Activated T-cell treated with anti-CD3 and anti-CD28 coated beads, Interleukin-2, amount 50 U/mL, for 72 hours (primary cell): ENCODE results near the gene CTNNA3. TPM values are rescaled to one million over a fixed set of nuclear protein-coding genes. Genes with fewer than 3 reads are reported as not detected.

Source experiments
- ATAC-seq, 2 donors: fragments of 150-1000 bp; cut with Tn5 transposase; replicated peaks in 1 of 2; 2 replicates each; pipeline ENCODE4 v1.10.0; 2021; ENCODE audit warnings: moderate library complexity in 2 of 2, mild to moderate bottlenecking in 1 of 2
- DNase-seq, 2 donors: peaks; one replicate each; pipeline ENCODE4 v3.0.0; 2021 to 2022; ENCODE audit warnings: mixed read lengths in 1 of 2
- H3K27ac Mint-ChIP-seq: one replicate; pipeline ENCODE4 v1.8.0; 2022; ENCODE audit warnings: mild to moderate bottlenecking, moderate library complexity, mixed read lengths
- H3K27me3 Mint-ChIP-seq: one replicate; pipeline ENCODE4 v1.8.0; 2022; ENCODE audit warnings: low read depth, mixed read lengths
- H3K36me3 Mint-ChIP-seq, 2 donors: one replicate each; pipeline ENCODE4 v1.8.0; 2022; ENCODE audit warnings: mixed read lengths in 2 of 2, mild to moderate bottlenecking in 1 of 2; ENCODE audit not compliant: insufficient read depth in 2 of 2
- H3K4me1 Mint-ChIP-seq: one replicate; pipeline ENCODE4 v1.8.0; 2022; ENCODE audit warnings: low read depth, mixed read lengths
- H3K4me3 Mint-ChIP-seq, 2 donors: one replicate each; pipeline ENCODE4 v1.8.0; 2022; ENCODE audit warnings: mild to moderate bottlenecking in 2 of 2, mixed read lengths in 2 of 2, moderate library complexity in 2 of 2
- H3K9me3 Mint-ChIP-seq, 2 donors: one replicate each; pipeline ENCODE4 v1.8.0; 2022; ENCODE audit warnings: mixed read lengths in 2 of 2
- total RNA-seq, 2 donors: library from RNA; stranded (reverse); gene quantifications; one replicate each; pipeline ENCODE4 v1.2.3, GENCODE V29; 2022

Gene CTNNA3
- total RNA-seq, 2 donors from 2014 or later = 0.25 to 0.74 TPM

DNA sequence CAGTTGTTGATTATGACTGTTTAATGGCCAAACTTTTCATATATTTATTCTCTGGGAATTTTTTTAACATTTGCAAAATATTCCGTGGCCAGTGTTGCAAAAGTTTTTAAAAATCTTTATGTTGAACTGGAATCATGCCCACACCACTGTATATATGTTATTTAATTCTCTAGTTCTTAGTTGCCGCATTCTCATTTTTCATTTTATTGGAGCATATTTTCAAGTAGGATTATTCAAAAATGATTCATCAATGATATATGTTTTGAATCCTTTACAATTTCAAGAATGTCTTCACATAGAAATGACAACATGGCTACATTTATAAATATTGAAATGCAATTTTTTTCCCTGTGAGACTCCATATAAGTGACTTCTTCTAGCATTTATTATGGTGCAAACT is 958.8 kb downstream of the CTNNA3 start:
- peaks cover 0 to 5% of the 10 kb centered on the region in 2 donors for H3K9me3 Mint-ChIP-seq
- H3K4me3 Mint-ChIP-seq = no peak overlapping the region
- no peak overlapping the region for H3K27ac Mint-ChIP-seq
- no peak for ATAC-seq
- no peaks in the 10 kb centered on the region for H3K27me3 Mint-ChIP-seq
- H3K36me3 Mint-ChIP-seq = no peaks in the 10 kb centered on the region
- H3K4me1 Mint-ChIP-seq = no peaks in the 10 kb centered on the region
- no peak for DNase-seq

DNA sequence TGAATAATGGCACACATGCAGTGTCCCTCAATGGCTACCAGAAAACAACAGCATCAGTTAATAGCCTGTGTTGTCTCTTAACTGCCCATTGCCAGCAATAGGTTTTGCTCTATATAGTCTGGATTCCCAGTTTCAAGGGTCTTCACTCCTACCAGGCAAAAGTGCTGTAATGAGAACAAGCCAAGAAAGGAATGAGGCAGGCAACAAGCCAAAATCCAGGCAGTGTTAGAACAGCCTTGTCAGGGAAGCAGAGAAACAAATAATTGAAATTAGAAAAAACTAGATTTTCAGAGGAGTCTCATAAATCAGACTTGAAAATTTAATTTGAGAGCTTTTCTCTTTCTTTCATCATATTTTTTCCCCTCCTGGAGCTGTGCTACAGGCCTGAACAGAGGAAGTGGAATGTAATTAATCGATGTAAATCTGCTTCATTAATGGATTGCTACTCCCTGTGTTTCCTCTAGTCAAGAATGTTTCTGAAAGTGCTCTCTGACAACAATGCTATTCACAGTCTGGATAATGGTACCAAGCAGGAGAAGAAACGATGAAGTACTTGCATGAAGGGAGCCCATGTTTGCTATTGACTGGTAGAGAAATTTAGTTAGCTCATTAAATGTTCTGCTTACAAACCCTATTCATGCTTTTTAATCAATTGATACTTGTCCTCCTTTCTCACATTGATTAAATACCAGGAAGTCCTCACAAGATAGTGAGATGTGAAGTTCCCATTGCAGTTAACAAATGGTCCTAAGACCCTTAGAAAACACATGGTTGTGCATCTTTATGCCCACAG is 972.2 kb downstream of the CTNNA3 start:
- H3K4me3 Mint-ChIP-seq = no peak overlapping the region
- no peaks in the 10 kb centered on the region for H3K36me3 Mint-ChIP-seq
- DNase-seq = no peak
- H3K9me3 Mint-ChIP-seq = peaks cover 0 to 4% of the 10 kb centered on the region in 2 donors
- no peak for ATAC-seq
- no peak overlapping the region for H3K27ac Mint-ChIP-seq
- H3K27me3 Mint-ChIP-seq = no peaks in the 10 kb centered on the region
- H3K4me1 Mint-ChIP-seq = no peaks in the 10 kb centered on the region

DNA sequence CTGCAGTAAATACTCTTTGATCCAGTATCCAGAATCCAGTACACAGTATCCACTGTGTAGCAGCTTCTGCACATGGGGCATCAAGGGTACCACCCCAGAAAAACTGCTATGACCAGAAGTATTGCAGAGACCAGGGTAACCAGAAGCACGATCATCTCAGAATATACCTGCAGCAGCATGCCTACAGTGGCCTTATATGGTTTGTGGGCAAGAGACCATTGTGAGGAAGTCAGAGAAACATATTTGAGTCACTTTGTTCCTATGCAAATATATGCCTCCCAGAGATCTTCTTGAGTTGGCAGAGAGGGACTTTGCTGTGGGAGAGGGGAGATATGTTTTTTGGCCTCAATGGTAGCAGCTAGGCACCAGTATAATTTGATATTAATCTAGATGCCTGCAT is 976.5 kb downstream of the CTNNA3 start:
- H3K27me3 Mint-ChIP-seq = no peaks in the 10 kb centered on the region
- H3K4me1 Mint-ChIP-seq = no peaks in the 10 kb centered on the region
- peaks cover 0 to 5% of the 10 kb centered on the region in 2 donors for H3K9me3 Mint-ChIP-seq
- DNase-seq (no peak), ATAC-seq (no peak)
- H3K27ac Mint-ChIP-seq = no peak overlapping the region
- no peaks in the 10 kb centered on the region for H3K36me3 Mint-ChIP-seq
- no peak overlapping the region for H3K4me3 Mint-ChIP-seq

DNA sequence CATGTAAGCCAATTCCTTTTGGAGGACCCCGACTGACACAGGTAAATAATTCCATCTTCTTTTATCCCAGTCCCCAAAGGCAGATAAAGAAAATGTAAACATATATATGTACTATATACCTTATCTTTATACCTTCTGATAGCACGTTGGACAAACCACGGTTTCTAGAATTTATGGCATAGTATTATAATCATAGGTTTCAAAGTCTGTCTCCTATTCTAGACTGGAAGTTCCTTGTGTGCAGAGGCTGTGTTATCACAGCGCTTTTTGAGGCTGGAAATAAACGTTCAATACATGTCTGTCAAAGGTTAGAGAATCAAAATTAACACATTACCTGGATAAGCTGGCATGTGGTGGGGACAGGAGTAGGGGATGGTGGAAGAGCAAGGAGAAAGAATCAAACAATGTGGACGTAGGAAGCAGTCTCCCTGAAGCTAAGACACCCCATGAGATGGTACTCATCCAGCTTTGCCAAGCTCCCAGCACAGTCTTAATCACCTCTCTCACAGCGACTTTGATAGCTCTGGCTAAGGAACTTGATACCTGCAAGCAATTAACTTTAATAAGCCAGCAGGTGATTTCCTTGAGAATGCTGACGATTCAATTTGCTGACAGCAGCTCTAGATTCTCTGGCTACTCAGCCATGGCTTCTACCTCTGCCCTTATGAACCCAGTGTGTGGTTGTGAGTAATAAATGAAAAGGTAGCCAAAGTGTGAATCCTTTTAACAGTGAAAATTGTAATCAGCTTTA is 978.6 kb downstream of the CTNNA3 start:
- DNase-seq (no peak), ATAC-seq (no peak)
- H3K4me3 Mint-ChIP-seq = no peak overlapping the region
- no peaks in the 10 kb centered on the region for H3K36me3 Mint-ChIP-seq
- H3K4me1 Mint-ChIP-seq = no peaks in the 10 kb centered on the region
- no peak overlapping the region for H3K27ac Mint-ChIP-seq
- peaks cover 0 to 9% of the 10 kb centered on the region in 2 donors for H3K9me3 Mint-ChIP-seq
- H3K27me3 Mint-ChIP-seq = no peaks in the 10 kb centered on the region

DNA sequence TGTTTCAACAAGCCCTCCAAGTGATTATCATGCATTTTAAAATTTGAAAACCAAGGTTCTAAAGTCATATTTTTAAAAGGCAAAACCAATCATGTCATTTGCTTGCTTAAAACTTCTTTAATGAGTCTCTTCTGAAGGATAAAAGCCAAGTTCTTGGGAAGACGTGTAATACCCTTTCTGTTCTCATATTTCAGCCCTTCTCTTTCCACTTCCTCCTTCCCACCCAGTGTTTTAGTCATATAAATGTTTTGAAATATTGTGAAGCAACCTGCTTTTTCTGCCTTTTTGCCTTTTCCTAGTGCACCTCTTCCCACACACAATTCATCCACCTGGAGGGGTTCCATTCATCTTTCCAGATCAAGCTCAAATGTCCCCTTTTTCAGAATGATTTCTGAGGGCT is 981.3 kb downstream of the CTNNA3 start:
- ATAC-seq (no peak), DNase-seq (no peak)
- Mint-ChIP-seq H3K36me3 (no peaks in the 10 kb centered on the region), H3K4me3 (no peak overlapping the region), H3K4me1 (no peaks in the 10 kb centered on the region), H3K9me3 (peaks cover 0 to 11% of the 10 kb centered on the region in 2 donors), H3K27me3 (no peaks in the 10 kb centered on the region), H3K27ac (no peak overlapping the region)

DNA sequence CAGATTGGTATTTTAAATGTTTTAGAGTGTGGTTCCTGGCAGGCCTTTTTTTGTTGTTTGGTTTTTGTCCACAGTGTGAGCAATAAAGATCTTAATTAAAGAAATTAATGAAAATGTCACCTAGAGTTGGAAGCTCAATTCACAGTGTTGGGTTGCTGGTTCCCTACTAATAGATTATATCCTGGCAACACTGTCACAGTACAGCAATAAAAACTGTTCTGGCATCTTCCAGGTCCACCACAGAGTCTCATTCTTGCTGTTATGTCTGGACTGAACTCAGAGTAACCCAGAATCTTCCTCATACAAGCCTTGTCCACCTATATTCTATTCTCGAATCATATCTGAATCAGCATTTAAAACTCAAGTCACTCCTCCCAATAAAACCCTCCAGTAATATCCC is 982.6 kb downstream of the CTNNA3 start:
- H3K27ac Mint-ChIP-seq = no peak overlapping the region
- peaks cover 0 to 6% of the 10 kb centered on the region in 2 donors for H3K9me3 Mint-ChIP-seq
- H3K27me3 Mint-ChIP-seq = no peaks in the 10 kb centered on the region
- H3K4me3 Mint-ChIP-seq = no peak overlapping the region
- no peak for ATAC-seq
- no peak for DNase-seq
- no peaks in the 10 kb centered on the region for H3K36me3 Mint-ChIP-seq
- H3K4me1 Mint-ChIP-seq = no peaks in the 10 kb centered on the region

DNA sequence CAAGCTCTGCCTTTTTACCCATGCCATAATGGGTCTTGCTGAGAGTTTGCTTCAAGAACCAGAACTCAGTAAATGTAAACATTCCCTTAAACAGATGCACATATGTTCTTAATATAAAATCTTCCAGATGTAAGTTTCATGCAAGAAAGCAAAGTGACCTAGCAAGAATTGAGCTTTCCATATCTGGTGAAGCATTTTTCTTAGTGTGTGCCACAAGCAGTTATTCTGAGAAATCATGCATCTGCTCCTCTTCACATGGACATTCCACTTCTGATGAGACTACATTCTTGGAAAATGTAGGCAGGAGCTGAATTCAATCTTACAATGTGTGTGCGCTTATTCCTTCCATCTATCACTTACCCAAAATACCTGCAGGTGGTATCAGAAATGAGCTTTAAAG is 997.9 kb downstream of the CTNNA3 start:
- no peaks in the 10 kb centered on the region for H3K27me3 Mint-ChIP-seq
- no peak overlapping the region for H3K27ac Mint-ChIP-seq
- ATAC-seq (no peak), DNase-seq (no peak)
- H3K9me3 Mint-ChIP-seq = peaks cover 0 to 2% of the 10 kb centered on the region in 2 donors
- no peak overlapping the region for H3K4me3 Mint-ChIP-seq
- H3K4me1 Mint-ChIP-seq = no peaks in the 10 kb centered on the region
- H3K36me3 Mint-ChIP-seq = no peaks in the 10 kb centered on the region

DNA sequence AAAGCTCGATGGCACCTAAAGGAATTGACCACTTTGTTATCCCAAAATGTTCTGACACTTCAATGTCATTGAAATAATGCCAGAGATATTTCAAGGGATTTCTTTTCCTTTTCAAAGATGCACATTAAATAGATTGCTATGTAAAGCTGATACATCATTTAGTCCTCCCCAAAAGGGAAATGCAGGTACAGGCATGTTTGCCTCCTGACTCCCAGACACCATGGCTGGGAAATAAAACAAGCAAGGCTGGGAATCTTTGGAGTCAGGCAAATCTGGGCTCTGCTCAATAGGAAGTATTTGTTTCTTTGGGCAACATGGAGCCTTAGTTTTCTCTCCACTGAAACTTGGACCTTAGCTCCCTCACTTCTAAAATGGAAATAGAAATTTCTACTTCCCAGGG is 1000.9 kb downstream of the CTNNA3 start:
- H3K9me3 Mint-ChIP-seq = peaks cover 0 to 4% of the 10 kb centered on the region in 2 donors
- no peaks in the 10 kb centered on the region for H3K27me3 Mint-ChIP-seq
- ATAC-seq (no peak), DNase-seq (no peak)
- no peaks in the 10 kb centered on the region for H3K4me1 Mint-ChIP-seq
- H3K27ac Mint-ChIP-seq = no peak overlapping the region
- H3K36me3 Mint-ChIP-seq = peaks cover 0 to 2% of the 10 kb centered on the region in 2 donors
- no peak overlapping the region for H3K4me3 Mint-ChIP-seq

DNA sequence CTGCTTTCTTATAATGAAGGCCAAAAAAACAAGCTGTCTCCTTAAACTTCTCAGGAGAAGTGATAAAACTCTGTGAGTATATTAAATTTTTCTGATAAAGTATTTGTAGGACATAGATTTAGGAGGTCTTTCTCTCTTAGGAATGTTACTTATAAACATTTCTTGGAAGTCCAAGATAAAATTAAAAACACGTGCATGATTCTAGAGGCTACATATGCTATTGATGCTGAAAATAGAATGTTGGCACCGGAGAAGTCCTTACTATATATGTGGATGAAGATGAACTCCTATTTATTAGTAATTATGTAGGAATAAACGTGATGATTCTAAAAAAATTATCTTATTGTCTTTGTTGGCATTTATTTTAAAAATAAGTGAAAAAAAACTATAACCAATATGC is 1011.4 kb downstream of the CTNNA3 start:
- Mint-ChIP-seq H3K27me3 (no peaks in the 10 kb centered on the region), H3K4me3 (no peak overlapping the region), H3K36me3 (no peaks in the 10 kb centered on the region), H3K27ac (no peak overlapping the region), H3K4me1 (no peaks in the 10 kb centered on the region), H3K9me3 (peaks cover under 1 to 5% of the 10 kb centered on the region in 2 donors)
- no peak for DNase-seq
- ATAC-seq = no peak

DNA sequence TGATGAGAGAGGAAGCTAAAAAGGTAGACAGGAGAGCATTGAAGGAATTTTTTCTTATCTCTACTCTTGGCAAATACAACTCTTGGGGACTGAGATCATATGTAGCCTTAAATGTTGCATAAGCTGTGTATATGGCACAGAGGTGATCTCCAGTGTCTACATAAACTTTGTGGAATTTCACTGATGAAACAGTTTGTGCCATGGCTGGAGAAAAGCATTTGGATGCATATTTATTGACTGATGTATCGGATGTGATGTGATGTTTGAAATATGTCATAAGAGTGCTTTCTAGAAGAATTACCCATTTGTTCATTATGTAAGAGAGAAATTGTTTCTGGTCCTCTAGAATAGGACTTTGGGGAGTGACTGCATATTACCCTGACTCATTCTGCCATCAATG is 1015.1 kb downstream of the CTNNA3 start:
- Mint-ChIP-seq H3K4me1 (no peaks in the 10 kb centered on the region), H3K27ac (no peak overlapping the region), H3K36me3 (no peaks in the 10 kb centered on the region), H3K27me3 (no peaks in the 10 kb centered on the region), H3K4me3 (no peak overlapping the region), H3K9me3 (peaks cover 4% of the 10 kb centered on the region in 2 donors)
- no peak for DNase-seq
- no peak for ATAC-seq

DNA sequence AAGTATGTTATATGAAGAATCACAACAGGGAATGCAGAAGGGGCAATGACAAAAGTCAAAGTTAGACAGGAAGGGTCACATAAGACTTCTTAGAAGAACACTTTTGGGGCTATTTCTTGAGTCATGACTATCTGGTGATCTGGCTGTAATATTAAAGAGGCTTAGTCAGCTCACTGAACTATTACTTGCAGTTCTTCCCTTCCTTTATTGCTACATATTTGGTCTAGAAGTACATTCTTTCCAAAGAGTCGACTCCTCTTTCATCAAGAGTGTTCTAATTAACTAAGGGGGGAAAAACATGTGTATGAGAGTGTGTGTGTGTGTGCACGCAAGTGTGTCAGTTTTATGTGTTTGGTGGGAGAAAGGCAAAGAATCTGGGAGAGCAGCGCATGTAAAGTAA is 1017.5 kb downstream of the CTNNA3 start:
- no peak for DNase-seq
- no peaks in the 10 kb centered on the region for H3K4me1 Mint-ChIP-seq
- no peaks in the 10 kb centered on the region for H3K36me3 Mint-ChIP-seq
- H3K9me3 Mint-ChIP-seq = peaks cover 6% of the 10 kb centered on the region in 2 donors
- no peaks in the 10 kb centered on the region for H3K27me3 Mint-ChIP-seq
- no peak overlapping the region for H3K4me3 Mint-ChIP-seq
- H3K27ac Mint-ChIP-seq = no peak overlapping the region
- ATAC-seq = no peak

DNA sequence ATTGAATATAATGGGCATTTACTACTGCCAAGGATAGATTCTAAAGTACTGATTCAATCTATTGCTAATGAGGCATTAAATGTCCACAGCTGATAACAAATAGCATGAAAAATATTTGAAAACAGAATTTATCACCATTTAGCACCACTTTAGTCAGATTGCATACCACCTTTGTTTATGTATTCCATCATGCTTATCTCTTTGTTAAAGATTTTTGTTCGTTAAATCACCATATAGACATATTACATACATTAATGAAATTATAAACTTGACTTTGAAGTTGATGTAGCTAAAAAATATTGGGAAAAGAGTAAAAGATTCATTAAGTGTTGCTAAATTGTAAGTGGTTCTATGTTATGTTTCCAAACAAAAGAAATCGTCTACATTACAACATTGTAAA is 1022.9 kb downstream of the CTNNA3 start:
- Mint-ChIP-seq H3K4me1 (no peaks in the 10 kb centered on the region), H3K27me3 (no peaks in the 10 kb centered on the region), H3K36me3 (no peaks in the 10 kb centered on the region), H3K4me3 (no peak overlapping the region), H3K9me3 (peaks cover 2 to 6% of the 10 kb centered on the region in 2 donors), H3K27ac (no peak overlapping the region)
- DNase-seq (no peak), ATAC-seq (no peak)

DNA sequence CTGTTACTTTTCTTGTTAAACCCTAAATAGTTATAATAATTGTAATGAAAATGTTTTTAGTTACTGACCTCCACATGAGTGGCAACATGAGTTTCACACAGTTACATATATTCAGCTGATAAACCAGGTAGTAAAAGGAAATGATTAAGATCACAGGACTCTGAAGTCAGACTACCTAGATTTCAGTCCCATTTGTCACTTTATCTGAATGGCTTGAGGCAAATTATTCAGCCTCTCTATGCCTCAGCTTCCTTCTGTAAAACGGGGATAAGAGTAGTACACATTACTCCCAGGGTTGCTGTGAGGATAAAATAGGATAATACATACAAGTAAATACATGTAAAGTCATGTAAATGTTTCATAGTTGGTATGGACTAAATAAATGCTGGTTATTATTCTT is 1024.4 kb downstream of the CTNNA3 start:
- Mint-ChIP-seq H3K36me3 (no peaks in the 10 kb centered on the region), H3K9me3 (peaks cover 2% of the 10 kb centered on the region in 2 donors), H3K4me1 (no peaks in the 10 kb centered on the region), H3K4me3 (no peak overlapping the region), H3K27me3 (no peaks in the 10 kb centered on the region), H3K27ac (no peak overlapping the region)
- no peak for ATAC-seq
- DNase-seq = no peak
